Liver (tissue), 3 donors: ENCODE measurements around the gene TVP23A.

ENCODE experiments used
- CTCF ChIP-seq: fragments of 150-350 bp; IDR thresholded peaks from 2 replicates; pipeline ENCODE4 v1.5.1; 2017; ENCODE audit warnings: improper control_type of control experiment, low read depth, low read length; ENCODE audit not compliant: missing input control
- MAX ChIP-seq: IDR thresholded peaks from 2 replicates; pipeline ENCODE4 v1.6.1; 2016; ENCODE audit warnings: antibody characterized with exemption
- REST ChIP-seq: IDR thresholded peaks from 2 replicates; pipeline ENCODE4 v1.6.1; 2016; ENCODE audit warnings: antibody characterized with exemption, mild to moderate bottlenecking
- TAF1 ChIP-seq: conservative IDR thresholded peaks from 2 replicates; pipeline ENCODE4 v1.6.1; 2016; ENCODE audit warnings: antibody characterized with exemption, mild to moderate bottlenecking
- donor health status: healthy.
- donor health status: healthy.

GRCh38 chr16:10849736-10850477 is 31.3 kb upstream of the TVP23A start:
- TF ChIP-seq TAF1 = no peak
- TF ChIP-seq CTCF = no peak
- no peak for TF ChIP-seq REST
- no peak for TF ChIP-seq MAX
